ENCODE results near the gene PRICKLE1. TPM values are rescaled to one million over a fixed set of nuclear protein-coding genes. Genes with fewer than 3 reads are reported as not detected.

The PRICKLE1 gene
- total RNA-seq, 2 experiments from 2014 or later = not detected

GRCh38 chr12:42504049-42504448 is 85.5 kb downstream of the PRICKLE1 start:
- Mint-ChIP-seq H3K27me3 (peaks cover 1% of the 10 kb centered on the region), H3K4me3 (no peak overlapping the region), H3K4me1 (ENCODE audit: low read depth) (no peaks in the 10 kb centered on the region), H3K27ac (no peak overlapping the region), H3K9me3 (no peaks in the 10 kb centered on the region), H3K36me3 (ENCODE audit: low read depth) (no peaks in the 10 kb centered on the region)
- DNase-seq = no peak
- POLR2A ChIA-PET = no interaction called here
- CTCF ChIA-PET = interaction anchor here (1.2 kb wide), 1 partner anchor 65 kb away, joined by 4 read pairs; no protein-coding TSS in a partner anchor
- no peak for ATAC-seq
- intact Hi-C loops (cut with micrococcal nuclease) = no loop called here
- TF ChIP-seq, protein P1, sequence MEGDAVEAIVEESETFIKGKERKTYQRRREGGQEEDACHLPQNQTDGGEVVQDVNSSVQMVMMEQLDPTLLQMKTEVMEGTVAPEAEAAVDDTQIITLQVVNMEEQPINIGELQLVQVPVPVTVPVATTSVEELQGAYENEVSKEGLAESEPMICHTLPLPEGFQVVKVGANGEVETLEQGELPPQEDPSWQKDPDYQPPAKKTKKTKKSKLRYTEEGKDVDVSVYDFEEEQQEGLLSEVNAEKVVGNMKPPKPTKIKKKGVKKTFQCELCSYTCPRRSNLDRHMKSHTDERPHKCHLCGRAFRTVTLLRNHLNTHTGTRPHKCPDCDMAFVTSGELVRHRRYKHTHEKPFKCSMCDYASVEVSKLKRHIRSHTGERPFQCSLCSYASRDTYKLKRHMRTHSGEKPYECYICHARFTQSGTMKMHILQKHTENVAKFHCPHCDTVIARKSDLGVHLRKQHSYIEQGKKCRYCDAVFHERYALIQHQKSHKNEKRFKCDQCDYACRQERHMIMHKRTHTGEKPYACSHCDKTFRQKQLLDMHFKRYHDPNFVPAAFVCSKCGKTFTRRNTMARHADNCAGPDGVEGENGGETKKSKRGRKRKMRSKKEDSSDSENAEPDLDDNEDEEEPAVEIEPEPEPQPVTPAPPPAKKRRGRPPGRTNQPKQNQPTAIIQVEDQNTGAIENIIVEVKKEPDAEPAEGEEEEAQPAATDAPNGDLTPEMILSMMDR (IDR thresholded peaks at IDR 0.05) = no peak

GRCh38 chr12:42502682-42503081 is 86.9 kb downstream of the PRICKLE1 start:
- H3K4me1 Mint-ChIP-seq (ENCODE audit: low read depth) = no peaks in the 10 kb centered on the region
- TF ChIP-seq, protein P1 (IDR thresholded peaks at IDR 0.05) = no peak
- CTCF ChIA-PET = interaction anchor here (1.2 kb wide), 1 partner anchor 66 kb away, joined by 4 read pairs; no protein-coding TSS in a partner anchor
- POLR2A ChIA-PET = no interaction called here
- H3K27ac Mint-ChIP-seq = no peak overlapping the region
- no peaks in the 10 kb centered on the region for H3K9me3 Mint-ChIP-seq
- no peaks in the 10 kb centered on the region for H3K36me3 Mint-ChIP-seq (ENCODE audit: low read depth)
- intact Hi-C loops (cut with micrococcal nuclease) = no loop called here
- ATAC-seq (no peak), DNase-seq (no peak)
- peaks cover 1% of the 10 kb centered on the region for H3K27me3 Mint-ChIP-seq
- H3K4me3 Mint-ChIP-seq = no peak overlapping the region

- no peaks in the 10 kb centered on the region for H3K36me3 Mint-ChIP-seq (ENCODE audit: low read depth)
- CTCF ChIA-PET = interaction anchor here (1.7 kb wide), 1 partner anchor 15 kb away, joined by 7 read pairs; no protein-coding TSS in a partner anchor
- intact Hi-C loops (cut with micrococcal nuclease) = no loop called here
Measured at GRCh38 chr12:42498549-42499247, 90.8 kb downstream of the PRICKLE1 start.

GRCh38 chr12:42496886-42497285 is 92.7 kb downstream of the PRICKLE1 start:
- Mint-ChIP-seq H3K27me3 (peaks cover 3% of the 10 kb centered on the region), H3K9me3 (no peaks in the 10 kb centered on the region), H3K36me3 (ENCODE audit: low read depth) (no peaks in the 10 kb centered on the region), H3K4me1 (ENCODE audit: low read depth) (no peaks in the 10 kb centered on the region), H3K4me3 (no peak overlapping the region), H3K27ac (no peak overlapping the region)
- no peak for ATAC-seq
- POLR2A ChIA-PET = no interaction called here
- intact Hi-C loops (cut with micrococcal nuclease) = no loop called here
- DNase-seq = no peak
- CTCF ChIA-PET = interaction anchor here (2.0 kb wide), 1 partner anchor 14 kb away, joined by 6 read pairs; no protein-coding TSS in a partner anchor
- TF ChIP-seq, protein P1 (IDR thresholded peaks at IDR 0.05) = no peak

More at GRCh38 chr12:42498549-42499247, 90.8 kb downstream of the PRICKLE1 start:
- POLR2A ChIA-PET = no interaction called here
- Mint-ChIP-seq H3K9me3 (no peaks in the 10 kb centered on the region), H3K4me3 (no peak overlapping the region), H3K4me1 (ENCODE audit: low read depth) (no peaks in the 10 kb centered on the region), H3K27ac (no peak overlapping the region), H3K27me3 (no peaks in the 10 kb centered on the region)
- DNase-seq (no peak), ATAC-seq (no peak)
- TF ChIP-seq, protein P1 (IDR thresholded peaks at IDR 0.05) = no peak

- no peak overlapping the region for H3K27ac Mint-ChIP-seq
- H3K9me3 Mint-ChIP-seq = no peaks in the 10 kb centered on the region
- no peak overlapping the region for H3K4me3 Mint-ChIP-seq
- TF ChIP-seq, protein P1 (IDR thresholded peaks at IDR 0.05) = no peak
- ATAC-seq (no peak), DNase-seq (no peak)
- H3K4me1 Mint-ChIP-seq (ENCODE audit: low read depth) = no peaks in the 10 kb centered on the region
- ChIA-PET CTCF (interaction anchor here (0.9 to 2.0 kb wide), 2 partner anchors 12 to 16 kb away, joined by 3 to 6 read pairs; no protein-coding TSS in a partner anchor), POLR2A (no interaction called here)
- H3K27me3 Mint-ChIP-seq = peaks cover 3% of the 10 kb centered on the region
- no peaks in the 10 kb centered on the region for H3K36me3 Mint-ChIP-seq (ENCODE audit: low read depth)
- intact Hi-C loops (cut with micrococcal nuclease) = no loop called here
Measured at GRCh38 chr12:42495244-42495643, 94.3 kb downstream of the PRICKLE1 start.
